Measurements from ENCODE around the gene TPGS2.

The TPGS2 gene

GRCh38 chr18:36839835-36840234 lies 11.0 kb upstream of the TPGS2 start:
- DNase-seq (ENCODE audit: low read depth), result no peak
- no peak overlapping the region for H3K4me3 ChIP-seq (replicated peaks; ENCODE audit: low read depth, low read length)
- no peak for TF ChIP-seq CTCF (IDR thresholded peaks at IDR 0.05; ENCODE audit: low read length, missing control alignments)

DNA sequence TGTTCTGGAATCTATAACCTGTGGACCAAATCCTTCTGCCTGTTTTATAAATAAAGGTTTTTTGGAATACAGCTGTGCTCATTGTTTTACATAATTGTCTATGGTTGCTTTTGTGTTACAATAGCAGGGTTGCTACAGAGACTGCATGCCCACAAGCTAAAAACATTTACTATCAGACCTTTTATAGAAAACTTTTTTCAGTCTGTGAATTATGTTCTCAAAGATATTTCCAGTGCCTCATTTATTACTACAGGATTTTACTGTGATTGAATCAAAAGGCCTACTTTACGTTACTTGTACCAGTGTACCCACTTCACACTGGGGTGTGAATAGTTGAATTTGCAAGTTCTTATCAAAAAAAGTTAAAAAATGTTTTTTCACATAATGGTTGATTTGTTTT lies 7.1 kb upstream of the TPGS2 start:
- no peak for DNase-seq (ENCODE audit: low read depth)
- no peak for TF ChIP-seq CTCF (IDR thresholded peaks at IDR 0.05; ENCODE audit: low read length, missing control alignments)
- no peak overlapping the region for H3K4me3 ChIP-seq (replicated peaks; ENCODE audit: low read depth, low read length)

DNA sequence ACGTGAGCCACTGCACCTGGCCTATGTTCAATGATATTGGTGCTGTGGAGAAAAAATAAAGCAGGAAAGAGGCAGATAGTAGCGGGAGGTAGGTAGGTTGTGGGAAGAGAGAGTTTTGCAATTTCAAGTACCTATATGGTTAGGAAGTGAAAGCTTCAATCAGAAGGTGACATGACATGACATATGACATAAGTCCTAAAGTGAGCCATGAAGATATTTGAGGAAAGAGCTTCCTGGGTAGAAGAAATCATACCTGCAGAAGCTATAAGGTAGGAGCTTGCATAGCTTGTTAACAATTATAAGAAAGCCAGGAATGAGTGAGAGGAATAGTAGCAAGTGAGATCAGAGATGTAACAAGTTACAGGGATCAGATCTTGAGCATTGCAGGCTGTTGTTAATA lies 4.3 kb upstream of the TPGS2 start:
- DNase-seq (ENCODE audit: low read depth), result no peak
- no peak for TF ChIP-seq CTCF (IDR thresholded peaks at IDR 0.05; ENCODE audit: low read length, missing control alignments)
- no peak overlapping the region for H3K4me3 ChIP-seq (replicated peaks; ENCODE audit: low read depth, low read length)

- no peak overlapping the region for H3K4me3 ChIP-seq (replicated peaks; ENCODE audit: low read depth, low read length)
- no peak for TF ChIP-seq CTCF (IDR thresholded peaks at IDR 0.05; ENCODE audit: low read length, missing control alignments)
- DNase-seq (ENCODE audit: low read depth), result no peak
These were observed 2.3 kb upstream of the TPGS2 start for GRCh38 chr18:36831139-36831538.

GRCh38 chr18:36830158-36830495 lies 1.3 kb upstream of the TPGS2 start:
- TF ChIP-seq CTCF (IDR thresholded peaks at IDR 0.05; ENCODE audit: low read length, missing control alignments), result no peak
- H3K4me3 ChIP-seq (replicated peaks; ENCODE audit: low read depth, low read length), result peak overlapping the region; percentile 95
- no peak for DNase-seq (ENCODE audit: low read depth)

DNA sequence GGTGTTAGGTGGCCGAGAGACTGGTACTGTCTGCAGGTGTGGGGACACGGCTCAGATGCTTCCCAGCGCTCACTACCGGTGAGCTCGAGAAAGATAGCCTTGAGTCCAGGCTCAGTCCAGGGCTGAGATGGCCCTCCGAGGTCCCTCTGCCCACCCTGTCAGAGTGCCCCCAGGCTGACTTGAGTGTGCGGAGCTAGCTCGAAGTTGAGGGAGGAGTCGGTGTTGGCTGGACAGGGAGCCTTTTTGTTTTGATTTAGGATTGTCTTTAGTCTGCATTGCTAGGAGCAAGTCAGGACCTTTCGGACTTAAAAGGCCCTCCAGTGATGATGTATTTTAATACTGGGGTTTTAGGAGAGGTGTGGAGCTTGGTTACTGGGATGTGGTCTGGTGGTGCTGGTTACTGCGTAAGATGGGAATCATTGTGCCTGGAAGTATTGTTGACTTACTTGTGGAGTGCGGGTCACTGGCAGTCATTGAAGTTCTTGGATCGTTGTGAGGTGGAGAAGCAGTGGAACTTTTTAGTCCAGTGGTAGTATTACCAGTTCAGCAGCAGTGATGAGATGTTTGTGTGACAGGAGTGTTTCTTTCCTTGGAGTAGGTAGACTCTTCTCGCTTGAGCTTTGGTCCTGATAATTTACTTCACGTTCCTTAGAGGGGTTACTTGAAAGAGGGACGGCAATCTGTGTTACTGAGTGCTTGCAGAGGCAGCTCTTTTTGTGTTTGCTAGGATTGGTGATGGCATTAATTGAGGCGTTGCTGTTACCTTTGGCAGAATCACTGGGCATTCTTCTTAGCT lies 758 bp upstream of the TPGS2 start:
- peak overlapping the region; percentile 95 for H3K4me3 ChIP-seq (replicated peaks; ENCODE audit: low read depth, low read length)
- no peak for DNase-seq (ENCODE audit: low read depth)
- no peak for TF ChIP-seq CTCF (IDR thresholded peaks at IDR 0.05; ENCODE audit: low read length, missing control alignments)

- no peak for TF ChIP-seq CTCF (IDR thresholded peaks at IDR 0.05; ENCODE audit: low read length, missing control alignments)
- H3K4me3 ChIP-seq (replicated peaks; ENCODE audit: low read depth, low read length), result peak overlapping the region; percentile 95
- DNase-seq (ENCODE audit: low read depth), result peak; percentile 76
These were observed 609 bp downstream of the TPGS2 start for GRCh38 chr18:36828157-36828629.
